ENCODE measurements around the gene NRG2.

The NRG2 gene

GRCh38 chr5:139898981-139899380 is 144.1 kb downstream of the NRG2 start:
- DNase-seq (ENCODE audit: low read depth in 1 of 2, low spot score in 1 of 2) = no peak
- in situ Hi-C loops (cut with HindIII; ENCODE audit: low pct_unique_long_range_greater_than_20kb, low sequenced_read_pairs) = no loop called here
- TF ChIP-seq JUND (IDR thresholded peaks at IDR 0.05; ENCODE audit: low read depth) = no peak

GRCh38 chr5:139897982-139898381 is 145.1 kb downstream of the NRG2 start:
- no peak for DNase-seq (ENCODE audit: low read depth in 1 of 2, low spot score in 1 of 2)
- in situ Hi-C loops (cut with HindIII; ENCODE audit: low pct_unique_long_range_greater_than_20kb, low sequenced_read_pairs) = no loop called here
- no peak for TF ChIP-seq JUND (IDR thresholded peaks at IDR 0.05; ENCODE audit: low read depth)

GRCh38 chr5:139897342-139897741 is 145.8 kb downstream of the NRG2 start:
- no peak for TF ChIP-seq JUND (IDR thresholded peaks at IDR 0.05; ENCODE audit: low read depth)
- in situ Hi-C loops (cut with HindIII; ENCODE audit: low pct_unique_long_range_greater_than_20kb, low sequenced_read_pairs) = no loop called here
- DNase-seq (ENCODE audit: low read depth in 1 of 2, low spot score in 1 of 2) = no peak

GRCh38 chr5:139896718-139897117 is 146.4 kb downstream of the NRG2 start:
- peak in 1 of 2 experiments; percentile 23 for DNase-seq (ENCODE audit: low read depth in 1 of 2, low spot score in 1 of 2)
- in situ Hi-C loops (cut with HindIII; ENCODE audit: low pct_unique_long_range_greater_than_20kb, low sequenced_read_pairs) = no loop called here
- no peak for TF ChIP-seq JUND (IDR thresholded peaks at IDR 0.05; ENCODE audit: low read depth)

GRCh38 chr5:139895647-139896046 is 147.5 kb downstream of the NRG2 start:
- TF ChIP-seq JUND (IDR thresholded peaks at IDR 0.05; ENCODE audit: low read depth) = no peak
- in situ Hi-C loops (cut with HindIII; ENCODE audit: low pct_unique_long_range_greater_than_20kb, low sequenced_read_pairs) = no loop called here
- no peak for DNase-seq (ENCODE audit: low read depth in 1 of 2, low spot score in 1 of 2)

- TF ChIP-seq JUND (IDR thresholded peaks at IDR 0.05; ENCODE audit: low read depth) = no peak
- in situ Hi-C loops (cut with HindIII; ENCODE audit: low pct_unique_long_range_greater_than_20kb, low sequenced_read_pairs) = no loop called here
- no peak for DNase-seq (ENCODE audit: low read depth in 1 of 2, low spot score in 1 of 2)
Observed at GRCh38 chr5:139895046-139895445, 148.1 kb downstream of the NRG2 start.

- TF ChIP-seq JUND (IDR thresholded peaks at IDR 0.05; ENCODE audit: low read depth) = no peak
- in situ Hi-C loops (cut with HindIII; ENCODE audit: low pct_unique_long_range_greater_than_20kb, low sequenced_read_pairs) = no loop called here
- DNase-seq (ENCODE audit: low read depth in 1 of 2, low spot score in 1 of 2) = no peak
Observed at GRCh38 chr5:139893873-139894272, 149.2 kb downstream of the NRG2 start.

- DNase-seq (ENCODE audit: low read depth in 1 of 2, low spot score in 1 of 2) = no peak
- TF ChIP-seq JUND (IDR thresholded peaks at IDR 0.05; ENCODE audit: low read depth) = no peak
- in situ Hi-C loops (cut with HindIII; ENCODE audit: low pct_unique_long_range_greater_than_20kb, low sequenced_read_pairs) = no loop called here
Observed at GRCh38 chr5:139889410-139889809, 153.7 kb downstream of the NRG2 start.

- in situ Hi-C loops (cut with HindIII; ENCODE audit: low pct_unique_long_range_greater_than_20kb, low sequenced_read_pairs) = no loop called here
- no peak for TF ChIP-seq JUND (IDR thresholded peaks at IDR 0.05; ENCODE audit: low read depth)
Observed at GRCh38 chr5:139888370-139888769, 154.7 kb downstream of the NRG2 start.

GRCh38 chr5:139886213-139886612 is 156.9 kb downstream of the NRG2 start:
- no peak for TF ChIP-seq JUND (IDR thresholded peaks at IDR 0.05; ENCODE audit: low read depth)
- in situ Hi-C loops (cut with HindIII; ENCODE audit: low pct_unique_long_range_greater_than_20kb, low sequenced_read_pairs) = no loop called here
- DNase-seq (ENCODE audit: low read depth in 1 of 2, low spot score in 1 of 2) = no peak

More at GRCh38 chr5:139888370-139888769, 154.7 kb downstream of the NRG2 start:
- no peak for DNase-seq (ENCODE audit: low read depth in 1 of 2, low spot score in 1 of 2)

- no peak for DNase-seq (ENCODE audit: low read depth in 1 of 2, low spot score in 1 of 2)
- TF ChIP-seq JUND (IDR thresholded peaks at IDR 0.05; ENCODE audit: low read depth) = no peak
- in situ Hi-C loops (cut with HindIII; ENCODE audit: low pct_unique_long_range_greater_than_20kb, low sequenced_read_pairs) = no loop called here
Observed at GRCh38 chr5:139885857-139886208, 157.3 kb downstream of the NRG2 start.

GRCh38 chr5:139885172-139885856 is 157.8 kb downstream of the NRG2 start:
- in situ Hi-C loops (cut with HindIII; ENCODE audit: low pct_unique_long_range_greater_than_20kb, low sequenced_read_pairs) = no loop called here
- TF ChIP-seq JUND (IDR thresholded peaks at IDR 0.05; ENCODE audit: low read depth) = no peak
- no peak for DNase-seq (ENCODE audit: low read depth in 1 of 2, low spot score in 1 of 2)

GRCh38 chr5:139884734-139885133 is 158.4 kb downstream of the NRG2 start:
- no peak for TF ChIP-seq JUND (IDR thresholded peaks at IDR 0.05; ENCODE audit: low read depth)
- no peak for DNase-seq (ENCODE audit: low read depth in 1 of 2, low spot score in 1 of 2)
- in situ Hi-C loops (cut with HindIII; ENCODE audit: low pct_unique_long_range_greater_than_20kb, low sequenced_read_pairs) = no loop called here

- DNase-seq (ENCODE audit: low read depth in 1 of 2, low spot score in 1 of 2) = no peak
- in situ Hi-C loops (cut with HindIII; ENCODE audit: low pct_unique_long_range_greater_than_20kb, low sequenced_read_pairs) = no loop called here
- no peak for TF ChIP-seq JUND (IDR thresholded peaks at IDR 0.05; ENCODE audit: low read depth)
Observed at GRCh38 chr5:139884144-139884543, 159.0 kb downstream of the NRG2 start.
